HL-60/S4 (cell line): ENCODE results near the gene C11orf16.
"Not testable (repeated sequence)": the region's sequence is repeated elsewhere in the genome, so short reads cannot be mapped to it uniquely, and the experiment has no call there.

Experiments
- in situ Hi-C: fragments of 300-500 bp; cut with MboI; formaldehyde crosslinking; loops from 2 replicates; pipeline ENCODE4 v1.14.3; 2022; ENCODE audit warnings: low sequenced_read_pairs

The C11orf16 gene

GRCh38 chr11:8937659-8938058 is 4.9 kb upstream of the C11orf16 start:
- in situ Hi-C loops = no loop called here

GRCh38 chr11:8937159-8937558 is 4.4 kb upstream of the C11orf16 start:
- in situ Hi-C loops = no loop called here

DNA sequence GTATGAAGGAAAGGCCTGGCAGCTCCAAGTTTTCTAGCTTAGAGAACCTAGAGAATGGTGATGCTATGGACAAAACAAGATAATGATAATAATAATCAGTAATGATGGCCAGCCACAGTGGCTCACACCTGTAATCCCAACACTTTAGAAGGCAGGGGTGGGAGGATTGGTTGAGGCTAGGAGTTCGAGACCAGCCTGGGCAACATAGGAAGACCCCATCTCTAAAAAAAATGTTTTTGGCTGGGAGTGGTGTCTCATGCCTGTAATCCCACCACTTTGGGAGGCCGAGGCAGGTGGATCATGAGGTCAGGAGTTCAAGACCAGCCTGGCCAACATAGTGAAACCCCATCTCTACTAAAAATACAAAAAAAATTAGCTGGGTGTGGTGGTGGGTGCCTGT is 3.0 kb upstream of the C11orf16 start:
- in situ Hi-C loops = not testable (repeated sequence)

GRCh38 chr11:8934742-8935488 is 2.2 kb upstream of the C11orf16 start:
- in situ Hi-C loops = no loop called here

GRCh38 chr11:8933931-8934330 is 1.2 kb upstream of the C11orf16 start:
- in situ Hi-C loops = no loop called here

GRCh38 chr11:8930456-8931175 is 2.1 kb downstream of the C11orf16 start:
- in situ Hi-C loops = no loop called here

GRCh38 chr11:8928981-8929615 is 3.6 kb downstream of the C11orf16 start:
- in situ Hi-C loops = no loop called here

DNA sequence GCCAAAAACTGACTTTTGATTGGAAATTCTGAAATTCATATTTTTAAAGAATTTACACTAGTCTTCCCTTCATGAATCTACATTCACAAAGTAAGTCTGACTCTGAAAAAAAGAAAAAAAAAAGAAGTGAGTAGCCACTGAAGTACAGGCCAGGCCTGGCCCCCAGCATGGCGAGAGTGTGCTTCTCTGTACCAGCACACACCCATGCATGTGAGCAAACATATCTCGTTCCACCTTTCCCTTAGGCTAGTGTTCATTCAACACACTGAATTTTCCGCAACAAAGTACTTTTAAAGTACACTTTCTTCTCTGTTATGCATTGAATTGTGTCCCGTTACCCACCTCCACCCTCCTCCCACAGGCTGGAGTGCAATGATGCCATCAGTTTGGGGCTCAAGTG is 4.5 kb downstream of the C11orf16 start:
- in situ Hi-C loops = no loop called here

GRCh38 chr11:8927233-8927632 is 5.5 kb downstream of the C11orf16 start:
- in situ Hi-C loops = no loop called here

DNA sequence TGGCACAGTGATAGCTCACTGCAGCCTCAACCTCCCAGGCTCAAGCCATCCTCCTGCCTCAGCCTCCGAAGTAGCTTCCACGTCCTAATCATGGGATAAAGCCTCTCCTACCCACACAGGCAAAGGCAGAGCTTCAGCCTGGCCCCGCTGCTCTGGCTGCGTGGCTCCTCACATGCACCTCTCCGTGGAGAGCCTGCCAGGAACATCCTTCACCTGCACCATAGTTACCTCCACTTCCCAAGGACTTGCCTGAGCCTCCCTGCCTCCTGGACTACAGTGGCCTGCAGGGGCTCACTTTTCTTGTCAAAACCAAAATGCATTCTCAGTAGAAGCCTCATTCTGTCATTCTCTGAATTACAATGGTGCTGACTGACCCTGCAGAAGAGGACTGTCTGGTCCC is 6.5 kb downstream of the C11orf16 start:
- in situ Hi-C loops = no loop called here

DNA sequence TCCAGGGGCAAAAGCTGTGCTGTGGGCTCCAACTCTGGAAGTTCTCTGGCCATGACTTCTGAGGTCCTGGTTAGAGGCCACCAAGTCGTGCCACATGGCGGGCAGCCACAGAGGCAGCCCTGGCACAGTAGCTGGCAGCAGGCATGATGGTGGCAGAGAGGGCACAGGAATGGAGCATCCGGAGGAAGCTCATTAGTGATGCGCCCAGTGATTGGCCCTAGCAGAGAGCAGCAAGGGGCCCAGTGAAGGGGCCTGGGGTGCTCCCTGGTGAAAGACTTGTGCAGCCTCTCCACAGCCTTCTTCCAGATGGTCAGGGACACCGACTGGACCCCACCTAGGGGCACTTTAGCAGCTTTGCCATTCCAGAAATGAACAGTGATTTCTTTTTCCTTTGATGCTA is 7.0 kb downstream of the C11orf16 start:
- in situ Hi-C loops = no loop called here

- in situ Hi-C loops = no loop called here
Observed at GRCh38 chr11:8922691-8923090, 10.1 kb downstream of the C11orf16 start.

DNA sequence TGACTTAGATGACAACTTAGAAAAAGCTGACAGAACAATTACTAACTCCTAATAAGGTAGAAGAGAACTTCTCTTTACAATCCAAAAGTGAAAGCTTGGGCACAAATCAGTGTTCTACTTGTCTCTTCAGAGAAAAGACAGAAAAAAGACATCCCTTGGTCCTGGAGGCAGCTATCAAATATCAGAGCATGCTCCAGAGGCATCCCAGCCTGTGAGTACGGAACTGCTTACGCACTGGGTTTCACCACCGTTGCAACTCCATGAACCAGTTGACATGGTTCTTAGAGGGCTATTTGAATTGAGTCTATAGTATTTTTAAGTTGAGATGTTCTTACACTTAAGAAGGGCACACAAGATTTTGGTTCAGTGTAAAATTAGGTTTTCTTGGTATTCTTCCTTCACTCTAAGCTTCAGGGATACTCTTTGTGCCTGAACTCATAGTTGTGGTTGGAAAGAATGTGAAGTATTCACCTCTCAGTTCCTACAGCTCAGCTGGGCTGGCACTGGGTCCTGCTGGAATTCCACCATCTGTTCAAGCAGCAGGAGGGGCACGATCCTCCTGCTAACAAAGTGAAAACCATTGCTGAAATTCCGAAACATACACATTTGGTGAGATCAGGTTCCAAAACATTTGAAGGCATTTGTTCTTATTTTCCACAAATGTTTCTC is 15.5 kb downstream of the C11orf16 start:
- in situ Hi-C loops = no loop called here

- in situ Hi-C loops = no loop called here
Observed at GRCh38 chr11:8914661-8915018, 18.1 kb downstream of the C11orf16 start.

DNA sequence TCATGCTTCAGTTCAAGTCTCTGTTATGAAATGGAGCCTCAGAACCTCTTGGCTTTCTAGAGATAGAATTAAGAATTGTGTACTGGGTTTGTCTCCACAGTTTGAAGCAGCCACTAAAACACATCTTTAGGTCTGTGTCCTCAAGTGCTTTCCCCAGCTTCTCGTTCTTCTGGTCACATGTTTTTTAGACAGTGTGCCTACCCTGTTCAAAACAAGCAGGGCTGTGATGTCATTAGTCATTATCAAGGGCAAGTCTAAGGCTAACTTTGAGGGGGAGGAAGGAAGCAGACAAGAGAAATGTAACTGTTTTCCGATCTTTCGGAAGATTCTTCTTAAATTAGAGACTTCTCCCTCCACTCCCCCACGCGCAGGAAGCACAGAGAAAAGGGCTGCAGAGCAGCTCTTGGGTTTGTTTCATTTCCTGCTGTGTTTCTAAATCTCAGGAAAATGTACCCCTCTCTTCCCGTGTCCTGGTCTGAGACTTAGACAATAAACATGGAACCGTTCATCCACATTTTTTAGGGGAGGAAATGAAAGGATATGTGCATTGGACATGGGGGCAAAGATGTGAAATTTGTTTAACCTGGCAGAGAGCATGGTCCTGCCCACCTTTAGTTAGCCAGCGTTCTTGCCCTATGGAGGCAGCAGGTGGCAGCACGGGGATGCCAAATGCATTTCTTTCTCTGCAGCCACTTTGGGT is 18.6 kb downstream of the C11orf16 start:
- in situ Hi-C loops = no loop called here

- in situ Hi-C loops = no loop called here
Observed at GRCh38 chr11:8911029-8911823, 21.5 kb downstream of the C11orf16 start, which contains the start of gene AKIP1. Gene AKIP1, plus strand, starts transcription at chr11:8911189. Its CDS starts 261 bp downstream, at chr11:8911450.

DNA sequence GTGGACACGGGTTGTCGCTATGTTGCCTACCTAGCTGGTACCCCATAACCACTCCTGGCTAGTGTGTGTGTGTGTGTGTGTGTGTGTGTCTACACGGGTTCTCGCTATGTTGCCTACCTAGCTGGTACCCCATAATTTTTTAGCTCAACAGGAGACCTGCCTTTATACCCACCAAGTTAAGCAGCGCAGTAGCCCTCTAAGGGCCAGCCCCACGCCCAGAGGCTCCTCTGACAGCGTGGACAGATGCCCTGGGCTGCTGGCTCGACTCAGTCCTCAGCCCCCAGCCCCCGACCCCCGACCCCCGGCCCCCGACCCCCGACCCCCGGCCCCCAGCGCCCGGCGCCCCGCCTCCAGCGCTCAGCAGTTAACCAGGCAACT is 22.1 kb downstream of the C11orf16 start:
- in situ Hi-C loops = no loop called here

DNA sequence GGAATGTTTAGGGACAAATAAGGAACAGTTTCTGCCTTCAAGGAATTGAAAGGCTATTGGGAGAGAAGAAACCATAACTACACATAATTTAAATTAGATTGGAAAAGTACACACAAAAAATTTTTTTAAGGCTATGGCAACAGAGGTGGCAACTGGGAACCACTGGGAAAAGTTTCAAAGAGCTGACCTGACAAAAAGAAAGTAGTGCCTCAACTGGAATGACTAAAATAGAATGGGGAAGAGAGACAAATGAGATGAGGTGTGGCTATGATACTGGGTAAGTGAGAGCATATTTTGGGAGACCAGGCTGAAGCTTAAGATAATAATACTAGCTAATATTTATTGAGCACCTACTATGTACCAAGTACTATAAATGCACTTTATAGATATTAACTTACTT is 24.6 kb downstream of the C11orf16 start:
- in situ Hi-C loops = no loop called here

- in situ Hi-C loops = no loop called here
Observed at GRCh38 chr11:8907116-8907515, 25.6 kb downstream of the C11orf16 start.

- in situ Hi-C loops = no loop called here
Observed at GRCh38 chr11:8905528-8906165, 27.1 kb downstream of the C11orf16 start.
